ENCODE data around the gene TTC39A. TPM values are rescaled to one million over a fixed set of nuclear protein-coding genes. Genes with fewer than 3 reads are reported as not detected.

Gene TTC39A
- total RNA-seq, 1 experiment from 2014 or later: 8.3 TPM

GRCh38 chr1:51328279-51328678 is 2.1 kb downstream of the TTC39A start:
- Histone ChIP-seq H3K27ac (ENCODE audit: low read length) (no peak overlapping the region), H3K36me3 (ENCODE audit: control insufficient read depth, insufficient read depth, low read length) (no peaks in the 10 kb centered on the region), H3K4me3 (ENCODE audit: low read depth in 2 of 2, low read length in 2 of 2) (no peak overlapping the region), H3K27me3 (ENCODE audit: control insufficient read depth, insufficient read depth, low read length) (no peaks in the 10 kb centered on the region), H3K4me1 (ENCODE audit: control insufficient read depth, insufficient read depth, low read length) (peaks cover 18% of the 10 kb centered on the region), H3K9me3 (ENCODE audit: control insufficient read depth, insufficient read depth, low read depth, low read length) (no peaks in the 10 kb centered on the region)
- CTCF ChIA-PET: interaction anchor here (0.6 kb wide), 1 partner anchor 12 kb away, joined by 3 read pairs; no protein-coding TSS in a partner anchor
- TF ChIP-seq POLR2AphosphoS5 (IDR thresholded peaks at IDR 0.05; ENCODE audit: low read depth, low read length): no peak
- TF ChIP-seq REST (IDR thresholded peaks at IDR 0.05; ENCODE audit: insufficient read depth in 1 of 2, low read depth in 2 of 2, low read length in 1 of 2): no peak
- TF ChIP-seq CTCF (IDR thresholded peaks at IDR 0.05): no peak
- TF ChIP-seq SIN3A (IDR thresholded peaks at IDR 0.05; ENCODE audit: borderline replicate concordance, insufficient read depth, low read depth, low read length): no peak
- TF ChIP-seq TCF7L2 (IDR thresholded peaks at IDR 0.05; ENCODE audit: low read depth, low read length): no peak
- intact Hi-C loops (cut with micrococcal nuclease; ENCODE audit: unreplicated experiment) (no loop called here), in situ Hi-C loops (cut with HindIII; ENCODE audit: low pct_unique_long_range_greater_than_20kb, low sequenced_read_pairs) (no loop called here)
- BruUV-seq (replicated peaks): no TSS peak
- DNase-seq (ENCODE audit: low read depth, low spot score) (no peak), ATAC-seq (no peak)
- POLR2A ChIA-PET: no interaction called here

GRCh38 chr1:51327386-51327785 is 3.0 kb downstream of the TTC39A start:
- Histone ChIP-seq H3K4me3 (ENCODE audit: low read depth in 2 of 2, low read length in 2 of 2) (no peak overlapping the region), H3K27me3 (ENCODE audit: control insufficient read depth, insufficient read depth, low read length) (no peaks in the 10 kb centered on the region), H3K9me3 (ENCODE audit: control insufficient read depth, insufficient read depth, low read depth, low read length) (no peaks in the 10 kb centered on the region), H3K27ac (ENCODE audit: low read length) (no peak overlapping the region), H3K4me1 (ENCODE audit: control insufficient read depth, insufficient read depth, low read length) (peaks cover 18% of the 10 kb centered on the region), H3K36me3 (ENCODE audit: control insufficient read depth, insufficient read depth, low read length) (no peaks in the 10 kb centered on the region)
- POLR2A ChIA-PET: no interaction called here
- DNase-seq (ENCODE audit: low read depth, low spot score): no peak
- ATAC-seq: no peak
- CTCF ChIA-PET: interaction anchor here (0.6 kb wide), 1 partner anchor 26 kb away, joined by 3 read pairs; no protein-coding TSS in a partner anchor
- in situ Hi-C loops (cut with HindIII; ENCODE audit: low pct_unique_long_range_greater_than_20kb, low sequenced_read_pairs): no loop called here
- TF ChIP-seq POLR2AphosphoS5 (IDR thresholded peaks at IDR 0.05; ENCODE audit: low read depth, low read length): no peak
- TF ChIP-seq TCF7L2 (IDR thresholded peaks at IDR 0.05; ENCODE audit: low read depth, low read length): no peak
- no peak for TF ChIP-seq SIN3A (IDR thresholded peaks at IDR 0.05; ENCODE audit: borderline replicate concordance, insufficient read depth, low read depth, low read length)
- no peak for TF ChIP-seq CTCF (IDR thresholded peaks at IDR 0.05)
- TF ChIP-seq REST (IDR thresholded peaks at IDR 0.05; ENCODE audit: insufficient read depth in 1 of 2, low read depth in 2 of 2, low read length in 1 of 2): no peak
- intact Hi-C loops (cut with micrococcal nuclease; ENCODE audit: unreplicated experiment): no loop called here
- BruUV-seq (replicated peaks): no TSS peak

Data from Panc1 (cell line).